Stimulated activated CD4-positive, alpha-beta T cell treated with anti-CD3 and anti-CD28 coated beads, Interleukin-2, amount 100 ng/mL, for 4 hours (primary cell): ENCODE results near the gene CCNJ.
A peak's percentile ranks its signal among the peaks of the same experiment; 100 is the strongest.

Source experiments
- DNase-seq: peaks from one replicate; pipeline ENCODE4 v3.0.0-alpha.2; 2020; ENCODE audit warnings: low read depth

The CCNJ gene

DNA sequence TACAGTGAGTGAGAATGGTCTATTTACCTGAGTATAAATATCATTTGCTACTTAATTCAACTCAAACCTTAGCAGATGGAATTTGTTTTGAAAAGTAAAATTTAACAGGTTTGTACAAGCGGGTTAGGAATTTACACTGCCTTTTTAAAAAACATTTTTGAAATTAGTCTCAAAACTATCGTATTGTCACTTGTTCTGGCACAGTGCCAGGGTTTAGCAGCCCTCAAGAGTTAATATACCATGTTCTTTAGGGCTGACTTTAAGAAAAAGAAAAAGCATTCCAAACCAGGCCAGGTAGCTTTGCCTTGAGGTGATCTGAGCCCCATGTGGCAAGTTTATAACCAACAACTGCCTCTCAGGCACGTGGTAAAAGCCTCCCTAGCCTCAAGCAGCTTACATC, 17.8 kb downstream of the CCNJ start:
- no peak for DNase-seq

DNA sequence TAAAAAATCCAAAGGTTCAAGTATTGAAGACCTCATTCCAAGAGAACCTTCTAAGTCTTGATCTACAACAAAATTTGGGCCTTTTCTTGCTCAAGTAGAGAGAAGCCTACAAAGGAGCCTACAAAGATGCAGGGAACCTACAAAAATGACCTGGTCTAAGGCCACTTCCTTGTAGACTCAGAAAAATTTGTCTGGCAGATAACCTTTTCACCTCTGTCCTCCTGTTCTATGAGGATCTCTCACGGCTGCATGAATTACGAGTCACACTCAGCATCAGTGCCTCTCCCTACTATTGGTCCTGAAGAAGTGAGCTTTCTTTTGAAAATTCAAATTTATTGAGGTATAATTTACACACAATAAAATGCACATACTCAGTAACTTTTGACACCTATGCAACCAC, 29.3 kb downstream of the CCNJ start:
- no peak for DNase-seq

- no peak for DNase-seq
These were observed 30.3 kb downstream of the CCNJ start for GRCh38 chr10:96073722-96074121.

GRCh38 chr10:96074776-96075175, 31.4 kb downstream of the CCNJ start:
- DNase-seq, result no peak

- DNase-seq, result no peak
These were observed 32.6 kb downstream of the CCNJ start for GRCh38 chr10:96075977-96076376.

DNA sequence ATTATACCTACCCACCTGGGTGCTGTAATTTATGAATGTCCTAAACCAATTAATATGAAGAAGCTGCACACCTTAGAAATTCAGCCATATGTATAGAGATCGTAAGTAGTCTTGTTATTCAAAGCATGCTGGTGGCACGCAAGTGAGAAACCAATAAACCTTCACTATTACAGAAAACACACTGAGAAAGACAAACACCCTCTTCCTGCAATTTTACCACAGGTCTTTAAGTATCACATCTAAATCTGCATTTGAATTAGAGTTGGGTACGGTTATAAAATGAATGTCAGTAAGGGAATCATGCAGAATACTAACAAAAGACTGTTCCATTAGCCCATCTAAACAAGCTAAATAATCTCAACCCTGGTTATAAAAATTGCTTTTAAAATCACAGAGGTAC, 33.8 kb downstream of the CCNJ start:
- DNase-seq, result no peak

GRCh38 chr10:96082153-96082552, 38.8 kb downstream of the CCNJ start:
- DNase-seq, result no peak

GRCh38 chr10:96082748-96083147, 39.4 kb downstream of the CCNJ start:
- DNase-seq, result no peak

GRCh38 chr10:96089116-96089515, 45.7 kb downstream of the CCNJ start:
- DNase-seq, result no peak

- DNase-seq, result peak; percentile 90
These were observed 46.5 kb downstream of the CCNJ start for GRCh38 chr10:96089670-96090462.

DNA sequence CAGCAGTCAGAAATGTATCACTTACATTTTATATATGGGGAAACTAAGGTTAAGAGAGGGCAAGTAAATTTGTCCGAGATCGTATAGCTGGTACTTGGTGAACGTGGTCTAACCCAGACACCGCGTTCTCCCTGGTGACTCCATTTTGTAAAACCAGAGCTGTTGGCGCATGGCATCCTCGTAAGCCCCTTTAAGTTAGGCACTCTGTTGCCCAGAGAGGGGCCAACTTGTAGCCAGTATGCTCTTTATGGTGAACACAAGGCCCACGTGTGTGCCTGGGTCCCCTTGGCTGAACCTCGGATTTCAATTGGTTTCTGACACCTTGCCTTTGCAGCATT, 47.0 kb downstream of the CCNJ start:
- no peak for DNase-seq

GRCh38 chr10:96092999-96093767, 49.8 kb downstream of the CCNJ start:
- no peak for DNase-seq

DNA sequence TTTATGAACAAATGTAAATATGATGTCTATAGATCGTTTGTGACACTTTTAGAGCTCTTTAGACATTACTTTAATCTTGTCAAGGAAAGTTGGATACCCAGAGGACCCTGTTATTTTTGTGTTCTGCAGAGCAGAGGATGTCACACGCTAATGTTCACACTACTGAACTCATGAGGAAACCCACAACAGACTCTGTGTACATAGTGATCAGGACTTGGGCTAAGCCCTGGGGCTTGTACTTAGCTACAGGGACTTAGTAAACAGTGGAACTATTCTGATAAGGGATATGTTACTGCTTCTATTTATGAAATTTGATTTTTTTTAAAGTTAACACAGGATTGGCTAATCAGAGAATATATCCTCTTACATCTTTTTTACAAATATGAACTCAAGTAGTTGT, 50.6 kb downstream of the CCNJ start:
- no peak for DNase-seq

DNA sequence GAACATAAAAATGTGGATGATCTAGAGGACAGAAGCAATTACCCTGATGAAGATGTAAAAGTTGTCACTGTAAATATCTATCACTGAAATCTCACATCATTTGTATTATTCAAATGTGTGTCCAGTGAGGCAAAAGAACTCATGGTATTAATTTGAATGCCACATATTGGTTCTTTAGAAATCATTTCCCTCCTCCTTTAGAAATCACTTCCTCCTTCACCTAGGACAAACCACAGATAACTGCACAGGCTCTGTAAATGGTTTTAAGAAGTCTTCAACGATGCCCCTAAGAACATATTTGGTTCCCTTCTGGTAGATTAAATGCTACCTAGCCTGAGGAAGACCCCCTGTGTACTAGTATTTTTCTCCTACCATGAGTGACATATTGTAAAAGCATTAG, 53.6 kb downstream of the CCNJ start:
- no peak for DNase-seq

DNA sequence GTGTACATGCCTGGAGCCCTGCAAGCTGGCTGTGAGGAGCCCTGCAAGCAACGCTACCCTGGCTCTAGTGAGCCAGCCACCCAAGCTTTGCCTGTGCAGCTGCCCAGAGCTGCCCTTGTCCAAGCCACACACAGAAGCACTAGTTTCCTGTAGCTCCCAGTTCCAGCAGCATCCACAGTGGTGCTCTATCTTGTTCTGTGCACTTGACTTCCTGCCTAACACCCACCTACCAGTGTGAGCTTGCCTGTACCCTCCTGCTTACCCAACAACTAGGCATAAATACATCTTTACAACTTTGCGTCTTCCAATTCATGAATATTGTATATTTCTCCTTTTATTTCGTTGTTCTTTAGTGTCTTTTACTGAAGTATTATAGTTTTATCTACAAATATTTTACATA, 54.5 kb downstream of the CCNJ start:
- no peak for DNase-seq

- DNase-seq, result no peak
These were observed 64.2 kb downstream of the CCNJ start for GRCh38 chr10:96107623-96108038.
